GM19468 (cell line): ENCODE measurements around the gene ARHGAP28.
"Not testable (repeated sequence)": the region's sequence is repeated elsewhere in the genome, so short reads cannot be mapped to it uniquely, and the experiment has no call there.

ENCODE experiments used
- ATAC-seq: cut with Tn5 transposase; IDR thresholded peaks from one replicate; pipeline ENCODE4 v1.9.1; 2021; ENCODE audit warnings: mild to moderate bottlenecking, moderate library complexity, moderate number of reproducible peaks; ENCODE audit not compliant: unreplicated experiment; ENCODE audit errors: extremely low read depth

Gene ARHGAP28

DNA sequence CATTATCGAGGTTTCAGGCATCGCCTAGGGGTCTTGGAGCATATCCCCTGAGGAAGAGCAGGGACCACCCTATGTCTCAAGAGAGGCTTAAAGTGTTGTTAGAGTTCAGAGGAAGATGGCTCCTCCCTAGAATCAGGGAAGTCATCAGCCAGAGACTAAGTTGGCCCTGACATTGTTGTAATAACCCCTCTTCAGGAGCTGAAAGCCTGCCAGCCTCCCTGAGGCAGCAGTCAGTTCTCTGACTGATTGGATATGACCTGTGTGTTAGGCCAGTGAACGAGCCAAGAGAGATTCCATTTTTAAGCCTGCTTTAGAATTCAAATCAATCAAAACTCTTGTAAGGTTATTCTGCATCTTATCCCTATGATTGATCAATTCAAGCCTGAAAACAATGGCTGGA lies 34.9 kb downstream of the ARHGAP28 start:
- ATAC-seq, result no peak

DNA sequence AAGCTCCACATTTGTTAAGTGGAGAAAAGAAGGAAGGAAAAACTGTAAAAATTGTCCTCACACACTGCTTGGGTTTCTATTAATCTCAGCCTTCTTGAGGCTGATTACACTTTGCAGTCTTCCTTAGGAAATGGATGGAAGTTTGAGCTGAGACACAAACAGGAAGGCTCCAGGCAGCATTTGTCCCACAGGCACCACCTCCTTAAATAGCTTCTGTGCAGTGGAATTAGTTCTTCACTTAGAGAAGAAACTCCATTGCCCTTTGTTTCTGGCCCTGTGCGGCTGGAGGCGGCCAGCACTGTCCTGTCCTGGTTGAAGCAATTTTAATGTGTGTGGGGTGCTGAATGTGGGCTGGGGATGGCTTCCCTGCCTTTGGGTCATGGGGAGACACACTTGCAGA lies 44.3 kb downstream of the ARHGAP28 start:
- no peak for ATAC-seq

GRCh38 chr18:6775237-6775636 lies 45.7 kb downstream of the ARHGAP28 start:
- ATAC-seq, result no peak

DNA sequence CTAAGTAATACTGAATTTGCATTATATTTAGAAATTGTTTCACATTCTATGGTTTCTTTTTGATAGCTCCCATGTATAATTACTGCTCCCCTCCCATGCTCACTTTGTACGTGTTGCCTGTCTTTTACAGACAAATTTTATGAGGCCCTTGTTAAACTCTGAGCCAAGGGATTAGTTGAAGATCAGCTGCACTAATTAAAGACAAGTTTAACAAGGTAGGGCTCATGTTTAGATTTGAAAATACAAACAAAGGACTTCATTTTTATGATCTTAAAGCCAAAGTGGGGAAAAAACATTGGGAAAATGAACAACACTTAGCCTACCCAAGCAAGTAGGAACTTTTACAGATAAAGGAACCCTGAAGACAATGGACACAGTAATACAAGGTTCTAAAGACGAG lies 46.2 kb downstream of the ARHGAP28 start:
- ATAC-seq, result no peak

GRCh38 chr18:6776188-6776587 lies 46.7 kb downstream of the ARHGAP28 start:
- no peak for ATAC-seq

DNA sequence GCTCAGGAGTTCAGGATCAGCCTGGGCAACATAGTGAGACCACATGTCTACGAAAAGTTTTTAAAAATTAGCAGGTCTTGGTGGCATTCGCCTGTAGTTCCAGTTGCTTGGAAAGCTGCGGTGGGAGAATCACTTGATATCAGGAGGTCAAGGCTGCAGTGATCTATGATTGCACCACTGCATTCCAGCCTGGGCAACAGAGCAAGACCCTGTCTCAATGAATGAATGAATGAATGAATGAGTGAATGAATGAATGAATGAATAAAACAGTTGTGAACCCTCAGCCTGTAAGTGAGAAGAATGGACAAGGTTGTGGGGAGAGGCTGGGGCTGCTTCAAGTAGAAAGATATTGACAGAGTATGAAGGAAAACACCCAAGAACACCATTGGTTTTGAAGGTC lies 48.0 kb downstream of the ARHGAP28 start:
- ATAC-seq, result no peak

- ATAC-seq, result no peak
Observed at GRCh38 chr18:6778459-6779247, 49.1 kb downstream of the ARHGAP28 start.

- ATAC-seq, result no peak
Observed at GRCh38 chr18:6781142-6781714, 51.7 kb downstream of the ARHGAP28 start.

GRCh38 chr18:6781796-6782195 lies 52.3 kb downstream of the ARHGAP28 start:
- no peak for ATAC-seq

GRCh38 chr18:6782861-6783260 lies 53.3 kb downstream of the ARHGAP28 start:
- no peak for ATAC-seq

DNA sequence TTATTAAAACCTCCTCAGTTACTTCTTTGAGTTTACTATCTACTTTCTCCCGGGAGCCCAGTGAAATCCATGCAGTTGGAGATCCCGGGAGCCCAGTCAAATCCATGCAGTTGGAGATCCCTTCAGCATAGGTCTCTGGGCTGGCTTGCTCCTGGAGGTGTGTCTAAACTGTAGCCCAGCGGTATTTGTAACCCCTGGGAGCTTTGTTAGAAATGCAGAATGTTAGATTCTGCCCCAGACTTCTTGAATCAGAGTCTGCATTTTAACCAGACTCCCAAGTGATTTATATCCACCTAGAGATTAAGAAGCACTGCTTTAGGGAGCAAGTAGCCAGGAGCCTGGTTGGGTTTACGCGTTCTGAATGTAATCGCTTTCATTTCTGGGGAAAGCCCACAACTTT lies 54.5 kb downstream of the ARHGAP28 start:
- no peak for ATAC-seq

DNA sequence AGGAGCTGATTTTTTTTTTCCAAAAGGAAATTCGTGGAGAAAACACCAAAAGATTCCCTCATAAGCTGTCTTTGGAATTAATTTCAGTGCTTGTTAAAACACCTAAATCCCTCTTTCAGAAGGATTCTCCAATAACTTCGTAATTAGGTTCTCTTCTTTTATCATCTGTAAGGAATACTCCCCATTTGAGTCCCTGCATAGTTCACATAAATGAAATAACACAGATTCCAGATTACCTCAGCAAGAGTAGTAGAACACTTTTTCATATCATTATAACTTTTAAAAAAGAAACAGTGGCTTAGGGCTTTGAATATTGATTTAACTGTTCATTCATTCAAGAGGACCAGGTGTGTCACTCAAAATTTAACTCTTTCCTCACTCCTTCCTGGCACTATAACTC lies 55.5 kb downstream of the ARHGAP28 start:
- no peak for ATAC-seq

DNA sequence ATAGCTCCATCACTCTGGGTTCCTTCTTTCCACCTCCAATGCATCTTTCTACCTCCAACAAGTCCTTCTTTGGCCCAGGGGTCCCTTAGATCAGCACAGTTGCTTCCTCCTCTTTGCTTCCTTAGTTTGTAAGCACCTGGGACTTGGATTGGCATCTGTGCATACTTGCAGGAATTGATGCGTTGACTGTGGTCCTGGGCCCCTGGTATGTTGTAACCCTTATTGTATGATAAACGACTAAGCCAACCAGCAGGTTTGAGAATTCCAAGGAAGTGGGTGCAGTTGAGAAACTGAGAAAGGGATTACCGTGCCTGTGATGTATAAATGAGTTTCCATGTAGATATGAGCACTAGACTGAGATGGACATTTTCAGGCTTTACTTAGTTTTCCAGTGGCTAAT lies 55.9 kb downstream of the ARHGAP28 start:
- ATAC-seq, result no peak

DNA sequence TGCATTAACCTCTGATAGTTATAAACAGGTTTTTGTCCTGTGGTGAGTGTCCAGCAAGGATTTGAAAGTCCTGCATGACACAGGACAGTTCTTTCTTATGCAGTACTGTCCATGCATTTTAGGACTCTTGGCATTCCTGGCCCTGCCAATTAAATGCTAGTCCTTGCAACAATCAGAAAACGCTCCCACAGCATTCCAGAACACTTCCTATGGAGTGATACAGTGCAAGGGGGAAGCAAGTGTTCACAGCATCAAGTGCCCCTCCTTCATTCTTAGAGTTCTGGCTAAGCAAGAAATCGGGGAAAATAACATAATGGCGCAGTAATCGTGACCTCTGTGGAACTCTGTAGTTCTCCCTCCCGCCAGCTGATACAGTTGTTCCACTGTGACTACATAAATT lies 62.9 kb downstream of the ARHGAP28 start:
- ATAC-seq, result no peak

GRCh38 chr18:6793455-6793854 lies 63.9 kb downstream of the ARHGAP28 start:
- no peak for ATAC-seq

GRCh38 chr18:6793986-6794385 lies 64.5 kb downstream of the ARHGAP28 start:
- no peak for ATAC-seq

GRCh38 chr18:6795307-6795706 lies 65.8 kb downstream of the ARHGAP28 start:
- ATAC-seq, result no peak

GRCh38 chr18:6796511-6796910 lies 67.0 kb downstream of the ARHGAP28 start:
- no peak for ATAC-seq

GRCh38 chr18:6797171-6797570 lies 67.7 kb downstream of the ARHGAP28 start:
- ATAC-seq, result no peak

DNA sequence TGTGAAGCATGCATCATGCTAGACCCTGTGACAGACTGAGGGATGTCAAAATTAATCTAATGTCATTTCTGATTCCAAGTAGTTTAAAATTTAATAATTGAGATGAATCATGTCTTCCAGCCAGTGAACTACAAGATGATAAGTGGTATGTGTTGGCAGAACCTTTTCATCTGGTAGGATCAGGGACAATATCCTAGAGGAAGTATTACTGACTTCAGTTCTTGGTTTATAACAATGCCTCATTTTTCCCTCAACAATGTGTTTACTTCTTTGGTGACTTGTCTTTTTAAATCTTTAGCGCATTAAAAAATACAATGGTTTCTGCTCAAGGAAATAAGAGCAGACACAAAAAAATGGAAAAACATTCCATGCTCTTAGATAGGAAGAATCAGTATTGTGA lies 69.4 kb downstream of the ARHGAP28 start:
- no peak for ATAC-seq

DNA sequence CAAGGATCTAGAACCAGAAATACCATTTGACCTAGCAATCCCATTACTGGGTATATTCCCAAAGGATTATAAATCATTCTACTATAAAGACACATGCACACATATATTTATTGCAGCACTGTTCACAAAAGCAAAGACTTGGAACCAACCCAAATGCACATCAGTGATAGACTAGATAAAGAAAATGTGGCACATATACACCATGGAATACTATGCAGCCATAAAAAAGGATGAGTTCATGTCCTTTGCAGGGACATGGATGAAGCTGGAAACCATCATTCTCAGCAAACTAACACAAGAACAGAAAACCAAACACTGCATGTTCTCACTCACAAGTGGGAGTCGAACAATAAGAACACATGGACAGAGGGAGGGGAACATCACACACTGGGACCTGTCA lies 70.8 kb downstream of the ARHGAP28 start:
- ATAC-seq, result not testable (repeated sequence)
